GM12891 (cell line): ENCODE data around the gene IL13.

ENCODE experiments used
- DNase-seq: peaks from one replicate; pipeline ENCODE4 v3.0.0; 2011; ENCODE audit warnings: low spot score; ENCODE audit not compliant: insufficient read length
- FAIRE-seq: peaks from 2 replicates; lab custom pipeline; 2011; peaks lifted over from hg19 to GRCh38; lab: Jason Lieb, UNC
- PAX5 ChIP-seq: IDR thresholded peaks from 2 replicates; pipeline ENCODE4 v1.6.1; 2011; ENCODE audit warnings: low read length, moderate library complexity, mild to moderate bottlenecking; ENCODE audit not compliant: insufficient read depth, severe bottlenecking
- POLR2A ChIP-seq: IDR thresholded peaks from 2 replicates; pipeline ENCODE4 v1.6.1; 2011; ENCODE audit warnings: low read depth, low read length, control low read depth
- POLR2AphosphoS5 ChIP-seq: IDR thresholded peaks from 2 replicates; pipeline ENCODE4 v1.6.1; 2011; ENCODE audit warnings: low read depth, low read length, control low read depth
- POU2F2 ChIP-seq: IDR thresholded peaks from 2 replicates; pipeline ENCODE4 v1.6.1; 2011; ENCODE audit warnings: low read depth, mild to moderate bottlenecking, control low read depth, low read length, moderate library complexity
- SPI1 ChIP-seq: IDR thresholded peaks from 2 replicates; pipeline ENCODE4 v1.6.1; 2011; ENCODE audit warnings: low read depth, low read length, control low read depth
- TAF1 ChIP-seq: IDR thresholded peaks from 2 replicates; pipeline ENCODE4 v1.6.1; 2011; ENCODE audit warnings: low read depth, low read length, control low read depth

Gene IL13

DNA sequence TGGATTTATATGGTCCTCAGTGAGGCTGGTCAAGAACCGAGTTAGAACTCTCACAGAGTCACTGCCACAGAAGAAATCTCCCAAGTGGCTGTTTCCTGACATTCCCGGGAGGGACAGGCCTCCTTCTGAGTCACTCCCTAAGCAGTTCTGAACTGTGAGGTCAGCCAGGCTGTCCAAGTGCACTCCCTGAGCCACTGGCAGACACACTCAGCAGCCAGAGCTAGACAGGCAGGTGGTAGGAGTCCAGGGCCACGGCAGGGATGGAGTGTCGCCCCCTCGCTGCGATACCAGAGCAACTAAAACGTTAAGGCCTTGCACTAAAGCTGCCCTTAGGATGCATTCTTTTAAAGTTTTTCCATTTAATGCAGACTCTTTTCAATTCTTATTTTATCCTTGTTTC is 19.2 kb downstream of the IL13 start:
- FAIRE-seq = no peak
- TF ChIP-seq POLR2A (no peak), TAF1 (no peak), POU2F2 (no peak)
- DNase-seq = no peak

DNA sequence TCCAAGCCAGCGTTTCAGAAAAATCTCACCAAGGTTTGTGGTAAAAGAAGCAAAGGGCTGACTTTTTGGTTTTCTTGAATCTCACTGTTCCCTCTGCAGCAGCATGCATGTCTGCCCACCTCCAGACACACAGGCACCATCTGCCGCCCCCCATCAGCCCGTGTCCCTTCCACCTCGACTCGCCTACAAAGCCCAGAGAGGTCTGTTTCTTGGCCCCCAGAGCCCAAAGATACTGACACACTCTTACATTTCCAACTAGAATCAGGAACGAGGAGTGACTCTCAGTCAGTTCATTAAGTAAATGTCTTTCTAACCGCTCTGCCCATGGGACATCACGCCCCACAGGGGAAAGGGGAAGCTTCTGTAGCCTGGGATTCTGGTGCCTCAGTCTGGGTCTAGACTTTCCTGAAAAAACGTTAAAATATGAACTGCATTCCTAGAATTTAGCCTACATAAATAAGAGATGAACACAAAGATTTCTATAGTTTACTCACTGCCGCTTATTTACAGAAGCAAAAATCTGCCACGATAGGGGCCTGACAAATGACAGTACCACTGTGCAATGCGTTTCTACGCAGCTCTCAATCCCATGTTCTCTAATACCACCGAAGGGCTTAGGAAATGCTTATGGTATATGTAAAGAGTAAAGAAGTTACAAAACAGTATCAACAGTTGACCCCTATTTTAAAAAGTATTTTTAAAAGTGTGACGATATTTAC is 19.9 kb downstream of the IL13 start:
- no peak for DNase-seq
- FAIRE-seq = no peak
- no peak for TF ChIP-seq POLR2A
- no peak for TF ChIP-seq TAF1
- no peak for TF ChIP-seq POU2F2
- TF ChIP-seq PAX5 = no peak
- TF ChIP-seq SPI1 = no peak
- no peak for TF ChIP-seq POLR2AphosphoS5

DNA sequence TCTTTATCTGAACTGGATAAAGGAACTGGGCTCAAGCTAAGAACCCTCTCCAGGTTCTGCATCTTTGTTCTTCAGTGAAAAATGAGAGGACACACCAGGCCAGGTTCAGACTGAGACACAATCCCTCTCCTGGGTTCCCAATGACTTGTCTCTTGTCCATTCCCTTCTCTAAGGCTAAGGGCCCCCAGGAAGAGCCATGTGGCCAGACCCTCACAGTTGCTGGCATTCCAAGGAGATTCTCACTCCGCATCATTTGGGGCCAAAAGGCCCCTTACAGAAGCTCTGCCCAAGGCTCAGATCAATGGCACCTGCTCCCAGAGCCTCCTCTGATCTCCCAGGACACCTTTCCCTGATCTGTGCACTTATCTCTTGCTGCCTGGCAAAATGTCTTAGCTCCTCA is 20.8 kb downstream of the IL13 start:
- DNase-seq (no peak), FAIRE-seq (no peak)
- TF ChIP-seq PAX5 (no peak), POLR2A (no peak), SPI1 (no peak), POU2F2 (no peak), TAF1 (no peak), POLR2AphosphoS5 (no peak)

DNA sequence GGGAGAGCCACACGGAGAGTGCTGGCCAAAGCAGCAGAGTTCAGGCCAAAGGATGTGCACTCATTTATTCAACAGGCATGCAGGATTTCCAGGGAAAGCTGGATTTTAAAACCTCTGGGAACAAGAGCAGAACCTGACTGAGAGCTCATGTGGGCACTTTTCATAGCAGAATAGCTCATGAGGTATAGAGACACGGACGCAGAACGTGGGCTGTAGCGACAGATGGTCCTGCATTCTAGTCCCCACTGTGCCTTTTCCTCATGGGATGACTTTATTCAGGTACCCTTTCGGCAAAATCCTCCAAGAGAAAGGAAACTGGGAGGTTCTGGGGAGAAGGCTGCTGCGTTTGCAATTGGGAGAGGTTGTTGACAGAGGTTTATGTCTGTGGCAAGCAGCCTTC is 21.2 kb downstream of the IL13 start:
- TF ChIP-seq POU2F2 (no peak), SPI1 (no peak)
- DNase-seq = no peak
- FAIRE-seq = no peak

DNA sequence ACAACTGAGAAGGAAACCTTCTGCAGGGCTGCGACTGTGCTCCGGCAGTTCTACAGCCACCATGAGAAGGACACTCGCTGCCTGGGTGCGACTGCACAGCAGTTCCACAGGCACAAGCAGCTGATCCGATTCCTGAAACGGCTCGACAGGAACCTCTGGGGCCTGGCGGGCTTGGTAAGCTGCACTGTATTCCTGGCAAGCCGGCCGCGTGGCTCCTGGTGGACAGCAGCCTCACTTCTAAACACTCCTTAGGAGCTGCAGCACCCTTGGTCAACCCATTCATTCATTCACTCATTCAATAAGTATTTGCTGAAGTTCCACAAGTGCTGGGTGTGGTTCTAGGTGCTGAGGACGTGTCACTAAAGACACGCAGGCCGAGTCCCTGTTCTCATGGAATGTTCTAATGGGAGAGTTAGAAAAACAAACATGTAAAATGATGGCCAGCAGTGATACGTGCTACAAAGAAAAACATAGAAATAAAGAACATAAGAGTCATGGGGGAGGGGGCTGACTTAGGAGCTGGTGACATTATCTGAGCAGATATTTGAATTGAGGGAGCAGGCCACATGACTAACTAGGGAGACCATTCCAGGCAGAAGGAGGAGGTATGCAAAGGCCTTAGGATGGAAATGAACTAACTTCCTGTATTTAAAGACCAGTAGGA is 21.9 kb downstream of the IL13 start:
- DNase-seq = no peak
- no peak for FAIRE-seq
- TF ChIP-seq POLR2AphosphoS5 (no peak), POU2F2 (no peak), TAF1 (no peak), PAX5 (no peak), POLR2A (no peak), SPI1 (no peak)

DNA sequence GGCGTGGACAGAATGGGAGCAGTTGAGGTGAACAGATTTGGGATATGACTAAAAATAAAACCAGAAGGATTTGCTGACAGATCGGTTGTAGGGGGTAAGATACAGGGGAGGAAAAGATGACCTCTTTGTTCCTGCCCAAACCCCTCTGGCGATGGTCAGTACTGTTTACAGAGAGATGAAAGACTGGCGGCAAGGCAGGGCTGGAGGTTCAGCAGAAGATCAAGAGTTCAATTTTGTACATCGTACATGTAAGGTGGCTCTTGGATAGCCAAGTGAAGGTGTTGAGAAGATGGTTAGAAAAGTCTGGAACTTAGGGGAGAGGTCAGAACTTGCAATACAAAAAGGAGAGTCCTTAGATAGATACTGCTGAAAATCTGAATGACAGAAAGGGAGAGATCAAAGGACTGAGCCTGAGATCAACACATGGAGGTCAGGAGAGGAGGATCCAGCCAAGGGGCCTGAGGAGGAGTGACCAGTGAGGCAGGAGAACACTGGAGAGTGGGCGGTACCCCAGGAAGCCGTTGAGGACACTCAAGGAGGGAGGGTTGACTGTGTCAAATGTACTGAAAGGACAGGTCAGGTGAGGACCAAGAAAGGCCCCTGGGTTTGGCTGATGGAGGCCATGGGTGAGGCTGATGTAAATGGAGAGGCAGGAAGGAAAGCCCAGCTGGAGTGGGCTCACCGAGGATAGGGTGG is 23.0 kb downstream of the IL13 start:
- FAIRE-seq (peak; percentile 33), DNase-seq (no peak)
- TF ChIP-seq SPI1 (no peak), PAX5 (no peak), POLR2AphosphoS5 (no peak), POLR2A (no peak)

DNA sequence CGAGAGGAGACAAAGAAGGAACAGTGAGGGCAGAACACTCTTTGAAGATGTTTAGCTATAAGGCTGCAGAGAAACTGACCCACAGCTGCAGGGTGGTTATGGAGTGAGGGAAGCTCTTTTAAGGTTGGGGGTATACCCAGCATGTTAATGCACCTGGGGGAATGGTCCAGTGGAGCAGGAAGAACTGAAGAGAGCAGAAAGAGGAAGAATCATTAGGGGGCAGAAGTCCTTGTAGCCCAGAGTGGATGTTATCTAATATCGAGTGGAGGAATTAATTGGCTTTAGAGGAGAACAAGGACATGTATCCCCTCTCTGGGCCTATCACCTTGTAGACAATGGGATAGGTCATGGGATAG is 23.5 kb downstream of the IL13 start:
- no peak for TF ChIP-seq POU2F2
- TF ChIP-seq POLR2AphosphoS5 = no peak
- TF ChIP-seq TAF1 = no peak
- TF ChIP-seq POLR2A = no peak
- DNase-seq = no peak
- no peak for FAIRE-seq

DNA sequence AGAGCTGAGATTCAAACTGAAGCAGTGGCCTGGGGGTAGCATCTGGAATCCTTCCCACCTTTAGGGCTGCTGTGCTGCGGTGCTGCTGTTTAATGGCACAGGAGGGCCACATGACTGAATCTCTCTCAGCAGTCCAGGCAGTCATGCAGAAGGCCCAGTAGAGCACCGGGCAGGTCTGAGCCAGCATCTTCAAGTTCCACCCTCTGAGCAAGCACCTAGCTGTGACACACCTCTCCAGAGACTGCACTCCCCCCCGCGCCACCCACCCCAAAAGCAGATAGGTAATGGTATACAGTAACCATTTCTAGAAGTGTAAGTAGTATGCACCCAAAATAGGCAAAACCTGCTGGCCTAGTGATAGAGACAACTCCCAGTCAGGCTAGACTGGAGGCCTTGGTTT is 24.0 kb downstream of the IL13 start:
- FAIRE-seq (peak; percentile 81), DNase-seq (no peak)
- TF ChIP-seq TAF1 (no peak), POLR2A (no peak), SPI1 (no peak), POLR2AphosphoS5 (no peak), PAX5 (no peak), POU2F2 (no peak)

DNA sequence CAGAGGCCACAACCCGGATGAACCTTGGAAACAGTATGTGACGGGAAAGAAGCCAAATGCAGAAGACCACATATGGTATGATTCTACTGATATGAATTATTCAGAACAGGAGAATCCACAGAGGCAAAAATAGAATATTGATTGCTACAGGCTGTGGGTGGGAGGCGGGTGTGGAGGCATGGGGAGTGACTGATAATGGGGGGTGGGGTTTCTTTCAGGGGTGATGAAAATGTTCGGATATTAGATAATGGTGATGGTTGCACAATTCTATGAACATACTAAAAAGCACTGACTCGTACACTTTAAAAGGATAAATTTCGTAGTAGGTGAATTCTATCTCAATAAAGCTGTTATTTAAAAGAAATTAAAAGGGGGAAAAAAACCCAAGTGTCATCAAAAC is 26.5 kb downstream of the IL13 start:
- DNase-seq (no peak), FAIRE-seq (no peak)
- TF ChIP-seq PAX5 = no peak
- no peak for TF ChIP-seq POLR2A
- no peak for TF ChIP-seq POU2F2
- TF ChIP-seq TAF1 = no peak
- TF ChIP-seq POLR2AphosphoS5 = no peak

DNA sequence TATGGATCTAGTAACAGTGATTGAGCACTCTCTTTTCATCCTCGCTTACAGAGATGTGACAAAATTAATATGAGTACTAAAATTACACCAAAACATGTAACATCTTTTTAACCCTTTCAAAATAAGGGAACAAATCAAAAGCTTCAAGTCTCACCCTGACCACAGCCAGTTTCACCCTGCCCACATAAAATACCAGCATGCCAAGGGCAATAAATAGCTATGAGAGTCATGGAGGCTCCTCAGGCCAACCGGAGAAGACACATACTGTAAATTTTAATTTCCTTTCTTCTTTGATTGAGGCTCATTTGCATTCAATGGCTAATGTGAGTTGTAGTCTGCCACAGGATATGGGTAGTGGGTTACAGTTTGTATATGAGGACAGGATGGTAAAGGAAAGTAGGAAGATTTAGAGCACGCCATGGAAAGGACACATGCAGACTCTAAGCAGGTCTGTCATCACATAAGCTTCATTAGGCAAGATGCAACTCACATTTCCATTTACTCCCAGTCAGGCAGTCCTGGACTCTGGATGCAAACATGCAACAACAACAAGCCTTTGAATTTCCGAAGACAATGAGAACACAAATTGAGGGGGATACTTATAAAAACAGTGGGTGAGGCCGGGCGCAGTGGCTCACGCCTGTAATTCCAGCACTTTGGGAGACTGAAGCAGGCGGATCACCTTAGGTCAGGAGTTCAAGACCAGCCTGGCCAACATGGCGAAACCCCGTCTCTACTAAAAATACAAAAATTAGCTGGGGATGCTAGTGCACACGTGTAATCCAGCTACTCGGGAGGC is 27.1 kb downstream of the IL13 start:
- TF ChIP-seq POLR2A (no peak), POLR2AphosphoS5 (no peak), POU2F2 (no peak), SPI1 (no peak), PAX5 (no peak), TAF1 (no peak)
- DNase-seq (no peak), FAIRE-seq (peak; percentile 86)
